Naive B cell (primary cell): ENCODE results near the gene SPDL1. TPM values are rescaled to one million over a fixed set of nuclear protein-coding genes. Genes with fewer than 3 reads are reported as not detected.
A peak's percentile ranks its signal among the peaks of the same experiment; 100 is the strongest.

Source experiments
- ATAC-seq, 2 donors: fragments of 150-1000 bp; cut with Tn5 transposase; 2 replicates each; pipeline ENCODE4 v1.10.0; 2021; ENCODE audit warnings: low read depth in 2 of 2, mild to moderate bottlenecking in 2 of 2, moderate library complexity in 2 of 2
- DNase-seq: peaks from one replicate; pipeline ENCODE4 v3.0.0; 2022
- H3K27ac Mint-ChIP-seq, 6 donors: one replicate each; pipeline ENCODE4 v1.8.0; 2020 to 2022; ENCODE audit warnings: mild to moderate bottlenecking in 6 of 6, mixed read lengths in 6 of 6, moderate library complexity in 5 of 6, inconsistent platforms in 2 of 6
- H3K27me3 Mint-ChIP-seq, 3 donors: one replicate each; pipeline ENCODE4 v1.8.0; 2021 to 2022; ENCODE audit warnings: mixed read lengths in 3 of 3, mild to moderate bottlenecking in 1 of 3
- H3K36me3 Mint-ChIP-seq, 2 donors: one replicate each; pipeline ENCODE4 v1.8.0; 2020 to 2022; ENCODE audit warnings: mixed read lengths in 2 of 2, inconsistent platforms in 1 of 2, mild to moderate bottlenecking in 1 of 2
- H3K4me1 Mint-ChIP-seq, 3 donors: one replicate each; pipeline ENCODE4 v1.8.0; 2020 to 2022; ENCODE audit warnings: mixed read lengths in 3 of 3, inconsistent platforms in 1 of 3, mild to moderate bottlenecking in 1 of 3, moderate library complexity in 1 of 3
- H3K4me3 Mint-ChIP-seq, 8 donors: one replicate each; pipeline ENCODE4 v1.8.0; 2020 to 2022; ENCODE audit warnings: mild to moderate bottlenecking in 8 of 8, mixed read lengths in 8 of 8, moderate library complexity in 8 of 8, inconsistent platforms in 2 of 8
- H3K9me3 Mint-ChIP-seq, 7 donors: one replicate each; pipeline ENCODE4 v1.8.0; 2020 to 2022; ENCODE audit warnings: mixed read lengths in 7 of 7, mild to moderate bottlenecking in 5 of 7, inconsistent platforms in 2 of 7, moderate library complexity in 1 of 7
- polyA plus RNA-seq, 6 donors: library from polyadenylated mRNA; unstranded; fragments of 300-500 nt; fragmentation: Illumina TruSeq; gene quantifications; one replicate each; pipeline ENCODE4 v1.2.3, GENCODE V29; 2021; ENCODE audit warnings: low read depth in 6 of 6

SPDL1 gene
- polyA plus RNA-seq, 6 donors from 2014 or later = 5.1 to 9.4 (median 8.3) TPM; not detected in 1

DNA sequence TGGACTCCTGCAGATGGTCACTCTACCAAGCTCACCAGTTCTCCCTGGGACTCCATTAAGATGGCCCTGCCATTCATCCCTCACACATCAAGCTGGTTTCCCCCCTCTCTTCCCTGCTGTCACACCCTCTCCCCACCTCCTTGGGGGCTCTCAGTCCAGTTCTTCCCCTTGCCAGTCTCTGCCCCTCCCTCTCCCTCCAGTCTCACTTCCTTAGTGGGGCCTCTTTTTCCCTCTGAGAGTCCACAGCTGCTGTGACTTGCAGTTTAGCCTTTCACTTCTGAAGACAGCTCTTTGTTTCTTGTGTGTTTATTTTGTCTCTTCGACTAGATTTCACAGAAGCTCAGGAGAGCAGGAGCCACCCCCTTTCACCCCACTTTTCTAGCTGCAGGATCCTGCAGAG lies 64.0 kb downstream of the SPDL1 start:
- DNase-seq (no peak), ATAC-seq (peak in 1 of 2 donors; percentile 60)
- Mint-ChIP-seq H3K27ac (peak overlapping the region; percentile 62 to 90 (median 72)), H3K36me3 (peaks cover 14 to 25% of the 10 kb centered on the region in 2 donors), H3K4me1 (peaks cover 80 to 99% (median 94%) of the 10 kb centered on the region in 3 donors), H3K9me3 (peaks cover 0 to 5% (median 2%) of the 10 kb centered on the region in 7 donors), H3K4me3 (peak overlapping the region in 7 of 8 donors; percentile 18 to 87 (median 54)), H3K27me3 (no peaks in the 10 kb centered on the region)

GRCh38 chr5:169648725-169649310 lies 65.2 kb downstream of the SPDL1 start:
- Mint-ChIP-seq H3K36me3 (peaks cover 12 to 25% of the 10 kb centered on the region in 2 donors), H3K9me3 (peaks cover 0 to 5% (median 2%) of the 10 kb centered on the region in 7 donors), H3K4me3 (peak overlapping the region in 6 of 8 donors; percentile 12 to 82 (median 46))

DNA sequence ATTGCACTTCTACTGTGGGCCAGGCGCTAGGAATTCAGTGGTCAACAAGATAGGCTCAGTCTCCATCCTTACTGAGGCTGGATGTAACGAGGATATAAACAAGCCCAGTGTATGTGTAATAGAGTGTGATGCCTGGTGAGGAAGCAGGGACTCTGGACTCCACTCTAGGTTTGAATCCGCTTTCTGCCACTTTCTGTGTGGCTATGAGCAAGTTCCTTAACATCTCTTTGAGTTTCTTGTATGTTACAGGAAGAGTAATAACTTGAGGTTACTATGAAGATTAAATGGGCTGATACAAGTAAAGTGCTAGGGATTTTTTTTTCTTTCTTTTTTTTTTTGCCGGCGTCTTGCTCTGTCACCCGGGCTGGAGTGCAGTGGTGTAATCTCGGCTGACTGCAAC lies 65.9 kb downstream of the SPDL1 start:
- Mint-ChIP-seq H3K36me3 (peaks cover 7 to 22% of the 10 kb centered on the region in 2 donors), H3K4me1 (peaks cover 80 to 94% (median 86%) of the 10 kb centered on the region in 3 donors), H3K27me3 (no peaks in the 10 kb centered on the region), H3K9me3 (peaks cover 0 to 4% (median 0%) of the 10 kb centered on the region in 7 donors), H3K4me3 (peak overlapping the region in 6 of 8 donors; percentile 1 to 81 (median 44)), H3K27ac (peak overlapping the region; percentile 26 to 90 (median 72))
- DNase-seq (no peak), ATAC-seq (no peak)

More at GRCh38 chr5:169648725-169649310, 65.2 kb downstream of the SPDL1 start:
- Mint-ChIP-seq H3K27me3 (no peaks in the 10 kb centered on the region), H3K4me1 (peaks cover 82 to 96% (median 90%) of the 10 kb centered on the region in 3 donors), H3K27ac (peak overlapping the region in 5 of 6 donors; percentile 41 to 90 (median 75))
- ATAC-seq (no peak), DNase-seq (no peak)

DNA sequence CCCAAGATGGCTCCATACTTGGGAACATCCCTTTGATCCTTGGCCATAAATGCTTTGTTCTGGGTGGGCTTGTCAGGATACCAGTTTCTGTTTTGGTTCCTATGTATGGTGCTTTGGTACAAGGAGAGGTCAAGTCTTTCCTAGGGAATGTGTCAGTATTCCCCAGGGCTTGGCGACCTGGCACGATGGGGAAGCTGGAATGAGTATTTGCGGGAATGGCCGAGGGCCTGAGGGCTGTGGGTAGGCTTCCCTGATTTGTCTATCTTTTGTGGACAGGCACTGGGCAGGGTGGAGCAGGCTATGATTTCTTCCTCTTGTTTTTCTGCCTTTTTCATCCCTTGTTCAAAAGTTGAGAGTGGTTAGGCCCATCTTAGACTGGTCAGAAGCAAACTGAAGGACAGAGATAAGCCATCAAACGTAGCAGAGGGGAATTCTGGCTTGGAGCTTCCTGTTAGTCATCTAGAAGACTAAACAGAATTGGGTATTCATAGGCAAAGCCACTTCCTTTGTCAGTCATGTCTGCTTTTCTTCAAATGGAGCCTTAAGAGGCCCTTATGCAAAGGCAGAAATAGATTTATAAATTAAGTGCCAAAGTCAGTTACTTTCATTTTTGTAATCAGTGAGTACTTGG lies 67.2 kb downstream of the SPDL1 start:
- Mint-ChIP-seq H3K4me3 (peak overlapping the region in 5 of 8 donors; percentile 22 to 69 (median 55)), H3K4me1 (peaks cover 73 to 81% (median 74%) of the 10 kb centered on the region in 3 donors), H3K36me3 (peaks cover 16 to 22% of the 10 kb centered on the region in 2 donors), H3K9me3 (no peaks in the 10 kb centered on the region), H3K27ac (peak overlapping the region; percentile 74 to 90 (median 83)), H3K27me3 (no peaks in the 10 kb centered on the region)
- no peak for DNase-seq
- peak; percentile 49 to 55 for ATAC-seq

GRCh38 chr5:169651526-169651925 lies 68.0 kb downstream of the SPDL1 start:
- Mint-ChIP-seq H3K9me3 (no peaks in the 10 kb centered on the region), H3K27me3 (no peaks in the 10 kb centered on the region), H3K4me1 (peaks cover 67 to 74% (median 70%) of the 10 kb centered on the region in 3 donors), H3K4me3 (peak overlapping the region in 1 of 8 donors; percentile 10), H3K27ac (peak overlapping the region in 4 of 6 donors; percentile 75 to 90 (median 79)), H3K36me3 (peaks cover 12 to 22% of the 10 kb centered on the region in 2 donors)
- ATAC-seq (no peak), DNase-seq (no peak)

GRCh38 chr5:169652057-169652456 lies 68.5 kb downstream of the SPDL1 start:
- H3K9me3 Mint-ChIP-seq = no peaks in the 10 kb centered on the region
- H3K4me1 Mint-ChIP-seq = peaks cover 63 to 70% (median 69%) of the 10 kb centered on the region in 3 donors
- H3K27me3 Mint-ChIP-seq = no peaks in the 10 kb centered on the region
- H3K27ac Mint-ChIP-seq = peak overlapping the region in 1 of 6 donors; percentile 90
- H3K36me3 Mint-ChIP-seq = peaks cover 12 to 18% of the 10 kb centered on the region in 2 donors
- no peak for ATAC-seq
- no peak overlapping the region for H3K4me3 Mint-ChIP-seq
- no peak for DNase-seq

GRCh38 chr5:169653091-169653490 lies 69.5 kb downstream of the SPDL1 start:
- no peak for ATAC-seq

More at GRCh38 chr5:169653091-169653490, 69.5 kb downstream of the SPDL1 start:
- Mint-ChIP-seq H3K27ac (peak overlapping the region in 1 of 6 donors; percentile 83), H3K9me3 (no peaks in the 10 kb centered on the region), H3K36me3 (peaks cover 12 to 14% of the 10 kb centered on the region in 2 donors), H3K27me3 (no peaks in the 10 kb centered on the region), H3K4me3 (no peak overlapping the region), H3K4me1 (peaks cover 53 to 62% (median 58%) of the 10 kb centered on the region in 3 donors)
- DNase-seq = no peak

Other genes starting within 250 kb of the SPDL1 start
- 100 to 1,000 TPM in 4 of 6 donors, 10 to 100 TPM in 2; 62.1 to 165 (median 106) TPM for gene DOCK2, start 53.5 kb downstream of the SPDL1 start, polyA plus RNA-seq